MCF 10A (cell line): ENCODE data around the gene PC. TPM values are rescaled to one million over a fixed set of nuclear protein-coding genes. Genes with fewer than 3 reads are reported as not detected.

ENCODE experiments used
- BruUV-seq: library from RNA; stranded (reverse); fragments of 400-500 nt; replicated peaks from 2 replicates; lab custom pipeline; 2021; lab: Mats Ljungman, UMichigan
- CTCF ChIA-PET: fragments of 300-600 bp; sonication (Branson Sonifier 250); formaldehyde crosslinking; extraction: SDS; loops from one replicate; lab custom pipeline; 2021; ENCODE audit warnings: antibody characterized with exemption, inconsistent platforms; lab: Yijun Ruan, JAX
- POLR2A ChIA-PET: fragments of 300-600, 350-650 bp; sonication (Branson Sonifier 250); formaldehyde crosslinking; extraction: SDS; loops from one replicate; lab custom pipeline; 2020; ENCODE audit warnings: antibody characterized with exemption, inconsistent platforms; lab: Yijun Ruan, JAX
- DNase-seq: peaks from one replicate; pipeline ENCODE4 v3.0.0-alpha.2; 2018; ENCODE audit not compliant: unreplicated experiment
- H3K27ac Mint-ChIP-seq: one replicate; pipeline ENCODE4 v1.8.0; 2022; ENCODE audit warnings: mild to moderate bottlenecking, low read depth, mixed read lengths; ENCODE audit not compliant: unreplicated experiment
- H3K27me3 Mint-ChIP-seq: one replicate; pipeline ENCODE4 v1.8.0; 2022; ENCODE audit warnings: mixed read lengths; ENCODE audit not compliant: insufficient read depth, unreplicated experiment
- H3K36me3 Mint-ChIP-seq: one replicate; pipeline ENCODE4 v1.8.0; 2022; ENCODE audit warnings: mild to moderate bottlenecking, moderate library complexity, mixed read lengths; ENCODE audit not compliant: insufficient read depth, unreplicated experiment
- H3K4me1 Mint-ChIP-seq: one replicate; pipeline ENCODE4 v1.8.0; 2022; ENCODE audit warnings: mixed read lengths; ENCODE audit not compliant: insufficient read depth, unreplicated experiment
- H3K4me3 Mint-ChIP-seq: one replicate; pipeline ENCODE4 v1.8.0; 2022; ENCODE audit warnings: mild to moderate bottlenecking, moderate library complexity, mixed read lengths; ENCODE audit not compliant: unreplicated experiment
- H3K9me3 Mint-ChIP-seq: one replicate; pipeline ENCODE4 v1.8.0; 2022; ENCODE audit warnings: mixed read lengths; ENCODE audit not compliant: unreplicated experiment
- intact Hi-C: fragments of 100-400 bp; cut with micrococcal nuclease; formaldehyde crosslinking; loops from 2 replicates; pipeline ENCODE4 v1.14.1; 2022
- total RNA-seq: library from RNA; stranded (reverse); gene quantifications from 2 replicates; pipeline ENCODE4 v1.2.3, GENCODE V29; 2022
- TF ChIP-seq, protein P1 (sequence below): fragments of 200-600 bp; IDR thresholded peaks from one replicate; pipeline ENCODE4 v1.8.0; 2022; ENCODE audit warnings: antibody characterized with exemption, mild to moderate bottlenecking; ENCODE audit not compliant: unreplicated experiment

PC gene
- total RNA-seq, 1 experiment from 2014 or later: 37.7 TPM

DNA sequence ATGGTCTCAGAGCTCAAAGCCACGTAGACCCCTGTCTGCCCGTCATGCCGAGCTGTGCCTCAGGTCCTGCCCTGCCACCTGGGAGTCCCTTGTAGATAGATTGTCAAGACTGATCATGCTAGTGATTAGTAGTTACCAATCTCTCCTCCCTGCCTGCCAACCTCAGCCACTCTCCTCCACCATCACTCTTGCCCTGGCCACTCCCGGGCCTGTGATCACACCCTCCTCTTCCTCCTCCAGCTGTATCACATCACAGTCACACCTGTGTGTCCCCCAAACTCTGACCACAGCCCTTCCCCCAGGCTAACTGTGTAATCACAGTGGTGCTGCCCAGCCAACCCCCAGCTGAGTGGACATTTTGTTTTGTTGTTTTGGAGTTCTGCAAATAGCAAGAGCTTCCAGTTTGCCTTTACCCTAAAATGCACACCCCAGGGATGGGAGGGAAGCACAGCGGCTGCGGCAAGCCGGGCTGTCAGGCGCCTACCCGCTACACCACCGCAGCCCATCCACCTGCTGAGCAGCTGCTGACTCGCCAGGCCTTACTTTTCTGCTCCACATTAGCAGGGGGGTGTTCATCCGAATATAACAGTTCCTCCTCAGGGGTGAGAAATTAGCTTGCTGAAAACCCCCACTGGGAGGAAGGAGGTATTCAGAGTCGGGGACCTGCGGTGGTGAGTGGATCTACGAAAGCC is 55.6 kb downstream of the PC start:
- H3K36me3 Mint-ChIP-seq: no peaks in the 10 kb centered on the region
- no TSS peak for BruUV-seq
- H3K4me1 Mint-ChIP-seq: peaks cover 37% of the 10 kb centered on the region
- H3K9me3 Mint-ChIP-seq: no peaks in the 10 kb centered on the region
- H3K27me3 Mint-ChIP-seq: no peaks in the 10 kb centered on the region
- H3K27ac Mint-ChIP-seq: no peak overlapping the region
- intact Hi-C loops: no loop called here
- no peak for DNase-seq
- ChIA-PET POLR2A (interaction anchor here (1.2 to 2.8 kb wide), 2 partner anchors 10 to 11 kb away, joined by 4 to 10 read pairs; no protein-coding TSS in a partner anchor), CTCF (interaction anchor here (1.1 kb wide), 1 partner anchor 73 kb away, joined by 4 read pairs; the partner anchor contains the start of gene C11orf86)
- H3K4me3 Mint-ChIP-seq: no peak overlapping the region
- TF ChIP-seq, protein P1, sequence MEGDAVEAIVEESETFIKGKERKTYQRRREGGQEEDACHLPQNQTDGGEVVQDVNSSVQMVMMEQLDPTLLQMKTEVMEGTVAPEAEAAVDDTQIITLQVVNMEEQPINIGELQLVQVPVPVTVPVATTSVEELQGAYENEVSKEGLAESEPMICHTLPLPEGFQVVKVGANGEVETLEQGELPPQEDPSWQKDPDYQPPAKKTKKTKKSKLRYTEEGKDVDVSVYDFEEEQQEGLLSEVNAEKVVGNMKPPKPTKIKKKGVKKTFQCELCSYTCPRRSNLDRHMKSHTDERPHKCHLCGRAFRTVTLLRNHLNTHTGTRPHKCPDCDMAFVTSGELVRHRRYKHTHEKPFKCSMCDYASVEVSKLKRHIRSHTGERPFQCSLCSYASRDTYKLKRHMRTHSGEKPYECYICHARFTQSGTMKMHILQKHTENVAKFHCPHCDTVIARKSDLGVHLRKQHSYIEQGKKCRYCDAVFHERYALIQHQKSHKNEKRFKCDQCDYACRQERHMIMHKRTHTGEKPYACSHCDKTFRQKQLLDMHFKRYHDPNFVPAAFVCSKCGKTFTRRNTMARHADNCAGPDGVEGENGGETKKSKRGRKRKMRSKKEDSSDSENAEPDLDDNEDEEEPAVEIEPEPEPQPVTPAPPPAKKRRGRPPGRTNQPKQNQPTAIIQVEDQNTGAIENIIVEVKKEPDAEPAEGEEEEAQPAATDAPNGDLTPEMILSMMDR: no peak

DNA sequence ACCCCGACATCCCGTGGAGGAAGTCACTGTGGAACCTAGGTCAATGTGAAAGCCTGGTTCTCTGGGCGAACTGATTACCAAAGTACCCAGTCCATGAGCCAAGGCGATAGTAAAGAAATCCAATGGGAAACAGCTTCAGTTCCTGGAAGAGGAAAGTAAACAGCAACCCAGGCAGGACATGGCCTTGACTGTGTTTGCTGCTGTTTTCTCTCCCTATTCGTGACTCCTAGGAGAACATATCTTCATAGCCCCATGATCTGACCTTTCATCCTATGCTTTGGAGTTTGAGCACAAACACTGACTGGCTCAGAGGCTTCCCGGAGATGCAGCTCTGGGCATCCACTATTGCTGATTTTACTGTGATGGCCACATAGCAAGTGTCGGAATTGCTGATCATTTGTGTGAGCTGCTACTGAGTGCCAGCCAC is 56.2 kb downstream of the PC start:
- CTCF ChIA-PET: no interaction called here
- Mint-ChIP-seq H3K4me3 (no peak overlapping the region), H3K9me3 (no peaks in the 10 kb centered on the region), H3K27ac (no peak overlapping the region), H3K27me3 (no peaks in the 10 kb centered on the region), H3K36me3 (no peaks in the 10 kb centered on the region), H3K4me1 (peaks cover 37% of the 10 kb centered on the region)
- no peak for DNase-seq
- intact Hi-C loops: no loop called here
- BruUV-seq: no TSS peak
- POLR2A ChIA-PET: interaction anchor here (0.9 to 1.2 kb wide), 2 partner anchors 10 to 22 kb away, joined by 3 to 4 read pairs; no protein-coding TSS in a partner anchor
- TF ChIP-seq, protein P1: no peak

DNA sequence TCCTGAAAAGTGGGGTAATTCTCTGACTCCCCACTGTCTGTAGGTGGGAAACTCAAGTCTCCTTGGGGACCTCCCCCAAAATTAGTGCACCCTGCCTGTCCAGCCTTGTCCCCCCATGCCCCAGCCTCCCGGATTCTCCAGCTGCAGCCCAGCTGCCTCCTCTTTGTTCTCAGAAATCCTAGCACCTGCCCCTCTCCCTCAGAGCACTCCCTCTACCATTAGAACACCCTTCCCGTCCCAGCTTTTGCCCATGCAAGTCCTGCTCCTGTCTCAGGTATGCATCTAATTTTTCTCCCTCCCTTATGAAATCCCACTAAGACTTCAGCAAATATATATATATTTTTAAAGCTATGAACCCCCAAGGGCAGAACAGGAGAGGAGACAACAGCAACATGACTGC is 64.0 kb downstream of the PC start:
- ChIA-PET CTCF (interaction anchor here (0.6 to 1.6 kb wide), 3 partner anchors 39 to 814 kb away, joined by 3 to 4 read pairs (median 4); no protein-coding TSS in a partner anchor), POLR2A (interaction anchor here (0.7 to 4.0 kb wide), 4 partner anchors 11 to 161 kb away, joined by 3 to 46 read pairs (median 23); partner anchors contain the start of gene PC)
- no peak for DNase-seq
- peak overlapping the region; percentile 5 for H3K27ac Mint-ChIP-seq
- no peaks in the 10 kb centered on the region for H3K9me3 Mint-ChIP-seq
- no peaks in the 10 kb centered on the region for H3K27me3 Mint-ChIP-seq
- TF ChIP-seq, protein P1: no peak
- H3K36me3 Mint-ChIP-seq: peaks cover 7% of the 10 kb centered on the region
- no TSS peak for BruUV-seq
- no peak overlapping the region for H3K4me3 Mint-ChIP-seq
- peaks cover 18% of the 10 kb centered on the region for H3K4me1 Mint-ChIP-seq
- intact Hi-C loops: loop anchor here (5.0 kb wide), 1 partner anchor 63 kb away; the partner anchor contains the start of gene PC

DNA sequence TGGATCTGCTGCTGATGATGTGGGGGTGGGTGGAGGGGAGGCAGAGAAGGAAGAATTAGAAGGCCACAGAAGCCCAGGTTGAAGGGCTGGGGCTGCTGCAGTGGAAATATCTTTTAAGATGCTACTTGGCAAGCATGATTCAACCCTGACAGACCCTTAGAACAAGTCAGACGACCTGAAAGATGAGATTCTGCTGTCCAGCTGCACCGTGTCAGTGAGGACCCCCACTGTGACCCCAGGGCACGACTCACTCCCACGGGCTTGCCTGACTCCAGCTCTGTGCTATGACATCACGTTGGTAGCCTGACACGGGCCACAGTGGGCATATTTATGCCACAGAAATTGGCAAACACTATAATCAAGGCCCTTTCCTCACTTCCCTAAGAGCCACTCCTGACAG is 65.3 kb downstream of the PC start:
- Mint-ChIP-seq H3K4me3 (no peak overlapping the region), H3K27me3 (no peaks in the 10 kb centered on the region), H3K4me1 (peaks cover 23% of the 10 kb centered on the region), H3K9me3 (no peaks in the 10 kb centered on the region), H3K27ac (peak overlapping the region; percentile 92), H3K36me3 (peaks cover 7% of the 10 kb centered on the region)
- ChIA-PET POLR2A (interaction anchor here (1.1 to 4.0 kb wide), 10 partner anchors 11 to 162 kb away, joined by 3 to 46 read pairs (median 9); partner anchors contain the start of genes PC and SYT12), CTCF (interaction anchor here (0.7 to 1.6 kb wide), 2 partner anchors 40 to 77 kb away, joined by 4 read pairs; no protein-coding TSS in a partner anchor)
- TF ChIP-seq, protein P1: no peak
- DNase-seq: no peak
- BruUV-seq: no TSS peak
- intact Hi-C loops: loop anchor here (5.0 kb wide), 1 partner anchor 64 kb away; the partner anchor contains the start of gene PC
